Breast epithelium (tissue), 4 donors: Measurements from ENCODE around the gene BIRC5. TPM values are rescaled to one million over a fixed set of nuclear protein-coding genes. Genes with fewer than 3 reads are reported as not detected.

Experiments used
- DNase-seq, 2 donors: peaks; one replicate each; pipeline ENCODE4 v3.0.0-alpha.2; 2019; ENCODE audit warnings: low spot score in 2 of 2
- H3K27ac ChIP-seq, 2 donors: fragments of 200-600 bp; sonication (generic) in 1 of 2; one replicate each; pipeline ENCODE4 v1.5.1; 2016 to 2019; ENCODE audit warnings: mild to moderate bottlenecking in 1 of 2
- H3K27me3 ChIP-seq, 2 donors: fragments of 200-600 bp; sonication (generic) in 1 of 2; one replicate each; pipeline versions ENCODE4 v1.5.1 to v1.6.0; 2017 to 2019; ENCODE audit warnings: control low read depth in 1 of 2, mild to moderate bottlenecking in 1 of 2
- H3K36me3 ChIP-seq: fragments of 200-600 bp; one replicate; pipeline ENCODE4 v1.5.1; 2019
- H3K4me1 ChIP-seq, 2 donors: fragments of 200-600 bp; sonication (generic); one replicate each; pipeline ENCODE4 v1.5.1; 2016 to 2019; ENCODE audit warnings: control low read depth in 1 of 2
- H3K4me3 ChIP-seq, 3 donors: fragments of 200-600 bp; sonication (generic); 1 replicate in 2 of 3; 2 replicates in 1 of 3; pipeline ENCODE4 v1.5.1; 2016 to 2019; ENCODE audit warnings: mild to moderate bottlenecking in 3 of 3, moderate library complexity in 2 of 3
- H3K9me3 ChIP-seq, 2 donors: fragments of 200-600 bp; sonication (generic) in 1 of 2; one replicate each; pipeline ENCODE4 v1.5.1; 2016 to 2019; ENCODE audit warnings: control low read depth in 1 of 2
- POLR2A ChIP-seq: fragments of 450-650 bp; IDR thresholded peaks from one replicate; pipeline ENCODE4 v1.6.1; 2016; ENCODE audit warnings: antibody characterized with exemption, mild to moderate bottlenecking, moderate library complexity
- POLR2AphosphoS5 ChIP-seq, 3 donors: sonication (generic); formaldehyde crosslinking; IDR thresholded peaks; one replicate each; pipeline ENCODE4 v1.6.1; 2017; ENCODE audit warnings: antibody characterized with exemption in 3 of 3
- intact Hi-C: fragments of 100-400 bp; cut with DNase I; formaldehyde crosslinking; loops from one replicate; pipeline ENCODE4 v1.15.1; 2023; ENCODE audit warnings: low total_unique reads
- total RNA-seq, 3 donors: library from RNA; depleted of rRNA; stranded (reverse); fragments of >200 nt; gene quantifications; one replicate each; pipeline ENCODE4 v1.1.0, GENCODE V29; 2016
- TF ChIP-seq, protein P1 (sequence below), 3 donors: fragments of 450-650 bp; IDR thresholded peaks; one replicate each; pipeline ENCODE4 v1.5.1; 2016 to 2017; ENCODE audit warnings: antibody characterized with exemption in 3 of 3, mild to moderate bottlenecking in 3 of 3, moderate library complexity in 3 of 3

Gene BIRC5
- 1 to 10 TPM in 1 of 3 donors, under 1 TPM in 2; 0.29 to 1.9 (median 0.33) TPM for total RNA-seq

DNA sequence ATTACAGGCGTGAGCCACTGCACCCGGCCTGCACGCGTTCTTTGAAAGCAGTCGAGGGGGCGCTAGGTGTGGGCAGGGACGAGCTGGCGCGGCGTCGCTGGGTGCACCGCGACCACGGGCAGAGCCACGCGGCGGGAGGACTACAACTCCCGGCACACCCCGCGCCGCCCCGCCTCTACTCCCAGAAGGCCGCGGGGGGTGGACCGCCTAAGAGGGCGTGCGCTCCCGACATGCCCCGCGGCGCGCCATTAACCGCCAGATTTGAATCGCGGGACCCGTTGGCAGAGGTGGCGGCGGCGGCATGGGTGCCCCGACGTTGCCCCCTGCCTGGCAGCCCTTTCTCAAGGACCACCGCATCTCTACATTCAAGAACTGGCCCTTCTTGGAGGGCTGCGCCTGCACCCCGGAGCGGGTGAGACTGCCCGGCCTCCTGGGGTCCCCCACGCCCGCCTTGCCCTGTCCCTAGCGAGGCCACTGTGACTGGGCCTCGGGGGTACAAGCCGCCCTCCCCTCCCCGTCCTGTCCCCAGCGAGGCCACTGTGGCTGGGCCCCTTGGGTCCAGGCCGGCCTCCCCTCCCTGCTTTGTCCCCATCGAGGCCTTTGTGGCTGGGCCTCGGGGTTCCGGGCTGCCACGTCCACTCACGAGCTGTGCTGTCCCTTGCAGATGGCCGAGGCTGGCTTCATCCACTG, at the start of gene BIRC5:
Gene BIRC5 (plus strand): TSS at position 238 of the 690 bp plus-strand sequence. CDS start 64 bp downstream, at position 302.
- no peaks in the 10 kb centered on the region for H3K27me3 ChIP-seq
- H3K4me3 ChIP-seq = peak within 1 kb of the TSS; percentile 34 to 65 (median 47)
- intact Hi-C loops = no loop called here
- H3K4me1 ChIP-seq = peaks cover 3 to 4% of the 10 kb centered on the region in 2 donors
- H3K9me3 ChIP-seq = no peaks in the 10 kb centered on the region
- peak; percentile 73 to 87 for DNase-seq
- H3K27ac ChIP-seq = no peak within 1 kb of the TSS
- no peak for TF ChIP-seq POLR2A
- TF ChIP-seq POLR2AphosphoS5 (IDR thresholded peaks at IDR 0.05) = peak; percentile 17 to 64 (median 47)
- no peaks in the 10 kb centered on the region for H3K36me3 ChIP-seq

GRCh38 chr17:78164748-78165607, 49.1 kb upstream of the BIRC5 start:
- Histone ChIP-seq H3K36me3 (no peaks in the 10 kb centered on the region), H3K9me3 (no peaks in the 10 kb centered on the region), H3K4me3 (no peak overlapping the region), H3K27me3 (no peaks in the 10 kb centered on the region), H3K27ac (no peak overlapping the region), H3K4me1 (peaks cover 0 to 4% of the 10 kb centered on the region in 2 donors)
- TF ChIP-seq POLR2A = no peak
- no peak for TF ChIP-seq POLR2AphosphoS5 (IDR thresholded peaks at IDR 0.05)
- TF ChIP-seq, protein P1, sequence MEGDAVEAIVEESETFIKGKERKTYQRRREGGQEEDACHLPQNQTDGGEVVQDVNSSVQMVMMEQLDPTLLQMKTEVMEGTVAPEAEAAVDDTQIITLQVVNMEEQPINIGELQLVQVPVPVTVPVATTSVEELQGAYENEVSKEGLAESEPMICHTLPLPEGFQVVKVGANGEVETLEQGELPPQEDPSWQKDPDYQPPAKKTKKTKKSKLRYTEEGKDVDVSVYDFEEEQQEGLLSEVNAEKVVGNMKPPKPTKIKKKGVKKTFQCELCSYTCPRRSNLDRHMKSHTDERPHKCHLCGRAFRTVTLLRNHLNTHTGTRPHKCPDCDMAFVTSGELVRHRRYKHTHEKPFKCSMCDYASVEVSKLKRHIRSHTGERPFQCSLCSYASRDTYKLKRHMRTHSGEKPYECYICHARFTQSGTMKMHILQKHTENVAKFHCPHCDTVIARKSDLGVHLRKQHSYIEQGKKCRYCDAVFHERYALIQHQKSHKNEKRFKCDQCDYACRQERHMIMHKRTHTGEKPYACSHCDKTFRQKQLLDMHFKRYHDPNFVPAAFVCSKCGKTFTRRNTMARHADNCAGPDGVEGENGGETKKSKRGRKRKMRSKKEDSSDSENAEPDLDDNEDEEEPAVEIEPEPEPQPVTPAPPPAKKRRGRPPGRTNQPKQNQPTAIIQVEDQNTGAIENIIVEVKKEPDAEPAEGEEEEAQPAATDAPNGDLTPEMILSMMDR (IDR thresholded peaks at IDR 0.05) = no peak
- no peak for DNase-seq
- intact Hi-C loops = no loop called here

DNA sequence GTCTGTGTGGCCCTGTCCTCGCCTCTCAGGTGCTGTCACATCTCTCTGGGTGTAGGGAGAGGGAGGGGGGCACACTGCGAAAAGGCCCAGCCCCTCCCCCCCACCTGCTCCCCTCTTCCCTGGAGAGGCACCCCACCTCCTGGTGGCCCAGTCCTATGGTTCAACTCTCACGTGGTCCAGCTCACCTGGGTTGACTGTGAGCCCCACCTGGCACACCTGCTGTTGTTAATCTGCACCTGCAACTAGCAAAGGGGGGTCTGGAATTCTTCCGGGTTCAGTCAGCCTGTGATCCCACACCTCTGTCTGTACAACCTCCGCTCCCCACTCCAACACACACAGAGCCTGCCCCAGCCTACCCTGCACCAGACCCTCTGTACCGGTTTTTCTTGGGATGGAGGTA, 47.6 kb upstream of the BIRC5 start:
- no peaks in the 10 kb centered on the region for H3K27me3 ChIP-seq
- H3K4me3 ChIP-seq = no peak overlapping the region
- no peaks in the 10 kb centered on the region for H3K36me3 ChIP-seq
- TF ChIP-seq POLR2A (no peak), POLR2AphosphoS5 (IDR thresholded peaks at IDR 0.05) (no peak)
- TF ChIP-seq, protein P1 (IDR thresholded peaks at IDR 0.05) = no peak
- H3K27ac ChIP-seq = no peak overlapping the region
- no peak for DNase-seq
- intact Hi-C loops = no loop called here
- H3K4me1 ChIP-seq = peaks cover 0 to 4% of the 10 kb centered on the region in 2 donors
- H3K9me3 ChIP-seq = no peaks in the 10 kb centered on the region

GRCh38 chr17:78168242-78168902, 45.7 kb upstream of the BIRC5 start, which contains the start of gene SYNGR2:
SYNGR2 (plus strand) TSS chr17:78168581; CDS start chr17:78168617, 36 bp downstream.
- Histone ChIP-seq H3K27ac (peak within 1 kb of the TSS; percentile 90 to 92), H3K27me3 (no peaks in the 10 kb centered on the region), H3K36me3 (no peaks in the 10 kb centered on the region), H3K9me3 (no peaks in the 10 kb centered on the region), H3K4me1 (peaks cover 0 to 4% of the 10 kb centered on the region in 2 donors), H3K4me3 (peak within 1 kb of the TSS; percentile 67 to 83 (median 82))
- DNase-seq = peak; percentile 77 to 84
- TF ChIP-seq, protein P1 (IDR thresholded peaks at IDR 0.05) = no peak
- peak in 2 of 3 donors; percentile 54 to 86 for TF ChIP-seq POLR2AphosphoS5 (IDR thresholded peaks at IDR 0.05)
- TF ChIP-seq POLR2A = no peak
- intact Hi-C loops = no loop called here
